ENCODE measurements around the gene DYNC1LI1.

Gene DYNC1LI1

DNA sequence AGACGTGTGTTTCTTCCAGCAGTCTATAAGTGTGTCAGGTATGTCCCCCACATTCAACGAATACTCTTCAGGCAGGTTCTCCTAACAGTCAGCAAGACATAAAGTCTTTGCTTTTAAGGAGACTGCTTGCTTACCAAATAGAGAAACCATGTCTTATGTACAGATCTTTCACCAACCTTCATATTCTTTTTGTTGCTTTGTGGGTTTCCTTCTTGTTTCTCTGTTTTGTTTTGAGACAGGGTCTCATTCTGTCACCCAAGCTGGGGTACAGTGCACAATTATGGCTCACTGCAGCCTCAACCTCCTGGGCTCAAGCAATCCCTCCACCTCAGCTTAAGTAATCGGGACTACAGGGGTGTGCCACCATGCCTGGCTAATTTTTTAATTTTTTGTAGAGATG, 14.3 kb downstream of the DYNC1LI1 start:
- H3K9ac ChIP-seq (ENCODE audit: low read depth, low read length), result no peak overlapping the region
- H3K4me2 ChIP-seq (ENCODE audit: insufficient read depth, low read length), result no peak overlapping the region
- DNase-seq (no peak), ATAC-seq (ENCODE audit: insufficient read depth, low read depth) (no peak)
- H3K36me3 ChIP-seq (ENCODE audit: insufficient read depth, low read length), result no peaks in the 10 kb centered on the region
- H3K9me3 ChIP-seq (ENCODE audit: insufficient read depth, low read length, severe bottlenecking), result no peaks in the 10 kb centered on the region
- peaks cover 48% of the 10 kb centered on the region for H4K20me1 ChIP-seq (ENCODE audit: insufficient read depth, low read length)
- H3K27ac ChIP-seq (ENCODE audit: low read length), result no peak overlapping the region
- H3K79me2 ChIP-seq (ENCODE audit: insufficient read depth, low read length), result peaks cover 99% of the 10 kb centered on the region
- no peak overlapping the region for H2AFZ ChIP-seq (ENCODE audit: low read depth, low read length)
- H3K27me3 ChIP-seq (ENCODE audit: insufficient read depth, low read length, poor library complexity), result no peaks in the 10 kb centered on the region
- 0 out of 2 replicates have a peak, but pooled peaks cover under 1% of the 10 kb centered on the region for H3K4me1 ChIP-seq (ENCODE audit: insufficient read depth, low read length)
- TF ChIP-seq, protein P1, sequence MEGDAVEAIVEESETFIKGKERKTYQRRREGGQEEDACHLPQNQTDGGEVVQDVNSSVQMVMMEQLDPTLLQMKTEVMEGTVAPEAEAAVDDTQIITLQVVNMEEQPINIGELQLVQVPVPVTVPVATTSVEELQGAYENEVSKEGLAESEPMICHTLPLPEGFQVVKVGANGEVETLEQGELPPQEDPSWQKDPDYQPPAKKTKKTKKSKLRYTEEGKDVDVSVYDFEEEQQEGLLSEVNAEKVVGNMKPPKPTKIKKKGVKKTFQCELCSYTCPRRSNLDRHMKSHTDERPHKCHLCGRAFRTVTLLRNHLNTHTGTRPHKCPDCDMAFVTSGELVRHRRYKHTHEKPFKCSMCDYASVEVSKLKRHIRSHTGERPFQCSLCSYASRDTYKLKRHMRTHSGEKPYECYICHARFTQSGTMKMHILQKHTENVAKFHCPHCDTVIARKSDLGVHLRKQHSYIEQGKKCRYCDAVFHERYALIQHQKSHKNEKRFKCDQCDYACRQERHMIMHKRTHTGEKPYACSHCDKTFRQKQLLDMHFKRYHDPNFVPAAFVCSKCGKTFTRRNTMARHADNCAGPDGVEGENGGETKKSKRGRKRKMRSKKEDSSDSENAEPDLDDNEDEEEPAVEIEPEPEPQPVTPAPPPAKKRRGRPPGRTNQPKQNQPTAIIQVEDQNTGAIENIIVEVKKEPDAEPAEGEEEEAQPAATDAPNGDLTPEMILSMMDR (IDR thresholded peaks at IDR 0.05; ENCODE audit: borderline replicate concordance, extremely low read depth, low read length, poor library complexity, severe bottlenecking), result no peak
- TF ChIP-seq EZH2 (IDR thresholded peaks at IDR 0.05; ENCODE audit: borderline replicate concordance, low read depth, low read length, severe bottlenecking), result no peak
- H3K4me3 ChIP-seq (ENCODE audit: low read depth in 1 of 2, low read length in 2 of 2), result no peak overlapping the region

DNA sequence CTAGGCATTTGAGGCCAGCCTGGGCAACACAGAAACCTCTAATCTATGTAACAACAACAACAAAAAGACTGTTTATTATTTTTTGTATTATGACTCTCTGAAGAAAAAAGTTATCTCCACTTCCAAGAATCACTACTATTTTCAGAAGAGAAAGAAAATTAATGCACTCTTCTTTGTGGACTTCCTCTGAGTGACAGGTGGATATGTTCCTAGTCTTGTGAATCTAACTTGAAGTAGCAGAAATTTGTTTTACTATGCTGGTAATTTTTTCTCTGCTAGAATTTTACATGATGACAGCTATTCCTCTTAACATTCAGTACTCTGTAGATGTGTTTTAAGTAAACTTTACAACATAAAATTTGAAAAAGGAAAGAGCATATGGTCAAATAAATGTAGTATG, 16.7 kb downstream of the DYNC1LI1 start:
- peaks cover 99% of the 10 kb centered on the region for H3K79me2 ChIP-seq (ENCODE audit: insufficient read depth, low read length)
- H3K36me3 ChIP-seq (ENCODE audit: insufficient read depth, low read length), result no peaks in the 10 kb centered on the region
- peaks cover 58% of the 10 kb centered on the region for H4K20me1 ChIP-seq (ENCODE audit: insufficient read depth, low read length)
- no peak overlapping the region for H3K9ac ChIP-seq (ENCODE audit: low read depth, low read length)
- H3K9me3 ChIP-seq (ENCODE audit: insufficient read depth, low read length, severe bottlenecking), result no peaks in the 10 kb centered on the region
- no peak overlapping the region for H2AFZ ChIP-seq (ENCODE audit: low read depth, low read length)
- peaks cover 4% of the 10 kb centered on the region; the same call in 1 of the 2 replicates for H3K4me1 ChIP-seq (ENCODE audit: insufficient read depth, low read length)
- no peak overlapping the region for H3K4me2 ChIP-seq (ENCODE audit: insufficient read depth, low read length)
- no peak for DNase-seq
- no peak for ATAC-seq (ENCODE audit: insufficient read depth, low read depth)
- H3K27me3 ChIP-seq (ENCODE audit: insufficient read depth, low read length, poor library complexity), result no peaks in the 10 kb centered on the region
- TF ChIP-seq EZH2 (IDR thresholded peaks at IDR 0.05; ENCODE audit: borderline replicate concordance, low read depth, low read length, severe bottlenecking), result no peak
- TF ChIP-seq, protein P1 (IDR thresholded peaks at IDR 0.05; ENCODE audit: borderline replicate concordance, extremely low read depth, low read length, poor library complexity, severe bottlenecking), result no peak
- no peak overlapping the region for H3K4me3 ChIP-seq (ENCODE audit: low read depth in 1 of 2, low read length in 2 of 2)
- H3K27ac ChIP-seq (ENCODE audit: low read length), result no peak overlapping the region

DNA sequence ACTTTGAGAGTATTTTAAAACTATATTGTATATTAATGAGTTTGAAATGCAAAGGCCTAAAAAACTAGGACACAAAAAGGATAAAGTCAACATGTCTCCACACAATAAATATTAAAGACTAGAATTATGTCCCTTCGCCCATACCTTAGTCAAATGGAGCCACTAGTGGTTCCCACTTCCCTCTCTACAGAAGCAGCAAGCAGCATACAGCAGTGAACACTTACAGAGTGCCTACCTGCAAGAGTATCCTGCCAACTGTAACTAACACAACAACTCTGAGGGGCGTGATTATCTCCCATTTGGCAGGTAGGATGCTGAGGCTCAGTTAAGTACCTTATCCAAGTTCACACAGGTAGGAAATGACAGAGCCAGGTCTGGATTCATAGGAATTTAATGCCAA, 17.2 kb downstream of the DYNC1LI1 start:
- H3K79me2 ChIP-seq (ENCODE audit: insufficient read depth, low read length), result peaks cover 99% of the 10 kb centered on the region

More for the DNA sequence above, 17.2 kb downstream of the DYNC1LI1 start:
- H3K27ac ChIP-seq (ENCODE audit: low read length), result no peak overlapping the region
- H3K27me3 ChIP-seq (ENCODE audit: insufficient read depth, low read length, poor library complexity), result no peaks in the 10 kb centered on the region
- TF ChIP-seq EZH2 (IDR thresholded peaks at IDR 0.05; ENCODE audit: borderline replicate concordance, low read depth, low read length, severe bottlenecking), result no peak
- TF ChIP-seq, protein P1 (IDR thresholded peaks at IDR 0.05; ENCODE audit: borderline replicate concordance, extremely low read depth, low read length, poor library complexity, severe bottlenecking), result no peak
- H3K4me2 ChIP-seq (ENCODE audit: insufficient read depth, low read length), result no peak overlapping the region
- DNase-seq (no peak), ATAC-seq (ENCODE audit: insufficient read depth, low read depth) (no peak)
- H3K9ac ChIP-seq (ENCODE audit: low read depth, low read length), result no peak overlapping the region
- H3K9me3 ChIP-seq (ENCODE audit: insufficient read depth, low read length, severe bottlenecking), result no peaks in the 10 kb centered on the region
- H2AFZ ChIP-seq (ENCODE audit: low read depth, low read length), result no peak overlapping the region
- no peak overlapping the region for H3K4me3 ChIP-seq (ENCODE audit: low read depth in 1 of 2, low read length in 2 of 2)
- H4K20me1 ChIP-seq (ENCODE audit: insufficient read depth, low read length), result peaks cover 56% of the 10 kb centered on the region
- no peaks in the 10 kb centered on the region for H3K36me3 ChIP-seq (ENCODE audit: insufficient read depth, low read length)
- peaks cover 4% of the 10 kb centered on the region; the same call in 1 of the 2 replicates for H3K4me1 ChIP-seq (ENCODE audit: insufficient read depth, low read length)
